Motor neuron (in vitro differentiated cells): ENCODE measurements around the gene GRIN2A. TPM values are rescaled to one million over a fixed set of nuclear protein-coding genes. Genes with fewer than 3 reads are reported as not detected.

Source experiments
- ATAC-seq, 8 experiments: fragments of 200-7000 bp; cut with Tn5 transposase; replicated peaks in 6 of 8; 2 replicates each; pipeline ENCODE4 v1.8.0; 2021; ENCODE audit warnings: mild to moderate bottlenecking in 8 of 8, moderate library complexity in 8 of 8
- H3K27ac ChIP-seq, 2 donors: fragments of 250-450 bp; sonication (Bioruptor Pico); 2 replicates each; pipeline ENCODE4 v1.9.0; 2021; ENCODE audit warnings: antibody characterized with exemption in 2 of 2, mild to moderate bottlenecking in 2 of 2, moderate library complexity in 1 of 2
- H3K4me1 ChIP-seq, 2 donors: fragments of 250-450 bp; sonication (Bioruptor Pico); replicated peaks in 1 of 2; 2 replicates each; pipeline ENCODE4 v1.6.1; 2021; ENCODE audit warnings: antibody characterized with exemption in 2 of 2, mild to moderate bottlenecking in 2 of 2, moderate library complexity in 1 of 2
- H3K4me3 ChIP-seq, 5 donors: fragments of 250-450 bp; sonication (Bioruptor Pico); 2 replicates each; pipeline ENCODE4 v1.9.0; 2021; ENCODE audit warnings: antibody characterized with exemption in 5 of 5, mild to moderate bottlenecking in 5 of 5, moderate library complexity in 4 of 5
- WGBS, 10 experiments: fragments of 450-650 bp; shearing (Covaris generic); methylation state at CpG; one replicate each; pipeline ENCODE4 v1.0.0; 2022; 5-methylcytosine and 5-hydroxymethylcytosine counted together
- in situ Hi-C, 9 experiments: fragments of 400-800 bp; cut with MboI; loops; one replicate each; pipeline ENCODE4 v1.15.0; 2021; ENCODE audit warnings: low sequenced_read_pairs in 9 of 9, low pct_unique_long_range_greater_than_20kb in 2 of 9; ENCODE audit not compliant: unreplicated experiment in 9 of 9
- total RNA-seq, 8 experiments: library from RNA; unstranded; fragments of 300-600 nt; gene quantifications; 2 replicates each; pipeline versions ENCODE4 v1.2.3 to v1.2.4, GENCODE V29; 2022

The GRIN2A gene
- total RNA-seq, 8 experiments from 2014 or later = 0.14 to 21.2 (median 2.9) TPM

- WGBS, 10 experiments = 0 to 100% (median 82%) methylated on average over 2 to 6 of the region's 6 CpGs; no CpG with 5 or more reads in 1 of the 10 experiments
- H3K27ac ChIP-seq = no peak overlapping the region
- in situ Hi-C loops = no loop called here
- no peak for ATAC-seq
- no peaks in the 10 kb centered on the region for H3K4me1 ChIP-seq
- no peak overlapping the region for H3K4me3 ChIP-seq
Observed at GRCh38 chr16:9964426-9964825, 217.8 kb downstream of the GRIN2A start.

GRCh38 chr16:9957433-9957832 is 224.8 kb downstream of the GRIN2A start:
- Histone ChIP-seq H3K4me3 (no peak overlapping the region), H3K27ac (no peak overlapping the region), H3K4me1 (peaks cover 3 to 6% of the 10 kb centered on the region in 2 donors)
- 17 to 100% (median 57%) methylated on average over 2 to 5 of the region's 5 CpGs; no CpG with 5 or more reads in 2 of the 10 experiments for WGBS, 10 experiments
- ATAC-seq = no peak
- in situ Hi-C loops = no loop called here

GRCh38 chr16:9957002-9957401 is 225.2 kb downstream of the GRIN2A start:
- no peak for ATAC-seq
- Histone ChIP-seq H3K4me3 (no peak overlapping the region), H3K27ac (no peak overlapping the region), H3K4me1 (peaks cover 3 to 6% of the 10 kb centered on the region in 2 donors)
- in situ Hi-C loops = no loop called here

DNA sequence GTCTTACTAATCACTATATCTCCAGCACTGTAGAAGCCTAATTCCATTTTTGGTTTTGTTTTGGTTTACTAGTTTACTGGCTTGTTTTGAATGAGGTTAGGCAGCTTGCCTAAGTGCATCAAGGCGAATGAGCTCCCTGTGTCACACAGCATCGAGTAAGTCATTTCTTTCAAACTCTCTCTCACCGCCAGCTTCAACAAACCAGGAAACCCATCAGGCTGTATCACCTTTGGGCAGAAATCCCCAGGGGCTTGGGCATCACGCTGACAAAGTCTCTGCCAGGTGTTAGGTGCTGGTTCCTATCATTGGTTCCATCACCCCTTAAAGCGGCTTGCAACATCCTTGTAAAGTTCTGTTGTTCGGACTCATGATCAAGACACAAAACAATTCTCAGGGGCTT is 226.6 kb downstream of the GRIN2A start:
- no peak for ATAC-seq
- peaks cover 3 to 6% of the 10 kb centered on the region in 2 donors for H3K4me1 ChIP-seq
- H3K4me3 ChIP-seq = no peak overlapping the region
- in situ Hi-C loops = no loop called here
- 23 to 100% (median 92%) methylated on average over 1 to 6 of the region's 6 CpGs for WGBS, 10 experiments
- no peak overlapping the region for H3K27ac ChIP-seq

- in situ Hi-C loops = no loop called here
- 0 to 100% (median 82%) methylated on average over 2 to 7 of the region's 7 CpGs; no CpG with 5 or more reads in 1 of the 10 experiments for WGBS, 10 experiments
- ATAC-seq = peak in 1 of 8 experiments; percentile 19
- Histone ChIP-seq H3K4me3 (no peak overlapping the region), H3K4me1 (peaks cover 3 to 6% of the 10 kb centered on the region in 2 donors), H3K27ac (no peak overlapping the region)
Observed at GRCh38 chr16:9953908-9954570, 228.2 kb downstream of the GRIN2A start.

DNA sequence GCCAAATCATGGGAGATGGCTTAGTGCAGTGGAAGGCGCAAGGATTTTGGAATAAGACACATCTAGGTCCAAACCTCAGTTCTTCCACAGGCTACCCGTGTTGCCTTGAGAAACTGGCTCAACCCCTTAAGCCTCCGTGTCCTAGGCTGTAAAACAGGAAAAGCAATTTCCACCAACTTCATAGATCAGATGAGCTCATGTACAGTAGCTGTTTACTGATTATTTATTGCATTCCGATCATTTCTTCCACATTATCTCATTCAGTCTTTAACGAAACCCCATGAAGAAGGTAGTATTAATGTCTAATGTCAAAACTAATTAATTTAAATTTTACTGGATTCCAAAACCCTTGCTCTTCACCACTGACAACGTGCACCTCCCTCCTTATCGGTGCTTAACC is 231.6 kb downstream of the GRIN2A start:
- H3K4me3 ChIP-seq = no peak overlapping the region

DNA sequence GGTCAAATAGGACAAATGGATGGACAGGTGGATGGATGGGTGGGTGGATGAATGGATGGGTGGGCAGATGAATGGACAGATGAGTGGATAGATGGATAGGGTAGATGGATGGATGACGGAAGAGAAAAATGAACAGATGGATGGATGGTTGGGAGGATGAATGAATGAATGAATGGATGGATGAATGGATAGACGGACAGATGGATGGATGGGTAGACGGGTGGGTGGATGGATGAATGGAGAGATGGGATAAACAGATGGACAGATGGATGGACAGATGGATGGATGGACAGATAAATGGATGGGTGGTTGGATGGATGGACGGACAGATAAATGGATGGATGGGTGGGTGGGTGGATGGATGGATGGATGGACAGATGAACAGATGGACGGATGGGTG is 232.8 kb downstream of the GRIN2A start:
- 7 to 100% (median 72%) methylated on average over 1 to 5 of the region's 5 CpGs; no CpG with 5 or more reads in 1 of the 10 experiments for WGBS, 10 experiments
- in situ Hi-C loops = no loop called here
- no peak for ATAC-seq
- H3K4me1 ChIP-seq = peaks cover 1 to 5% of the 10 kb centered on the region in 2 donors
- no peak overlapping the region for H3K4me3 ChIP-seq
- H3K27ac ChIP-seq = no peak overlapping the region

More for the DNA sequence above, 231.6 kb downstream of the GRIN2A start:
- 8 to 100% (median 73%) methylated on average over 1 to 6 of the region's 7 CpGs; no CpG with 5 or more reads in 1 of the 10 experiments for WGBS, 10 experiments
- ATAC-seq = peak in 1 of 8 experiments; percentile 70
- no peak overlapping the region for H3K27ac ChIP-seq
- in situ Hi-C loops = no loop called here
- peaks cover 3 to 6% of the 10 kb centered on the region in 2 donors for H3K4me1 ChIP-seq

DNA sequence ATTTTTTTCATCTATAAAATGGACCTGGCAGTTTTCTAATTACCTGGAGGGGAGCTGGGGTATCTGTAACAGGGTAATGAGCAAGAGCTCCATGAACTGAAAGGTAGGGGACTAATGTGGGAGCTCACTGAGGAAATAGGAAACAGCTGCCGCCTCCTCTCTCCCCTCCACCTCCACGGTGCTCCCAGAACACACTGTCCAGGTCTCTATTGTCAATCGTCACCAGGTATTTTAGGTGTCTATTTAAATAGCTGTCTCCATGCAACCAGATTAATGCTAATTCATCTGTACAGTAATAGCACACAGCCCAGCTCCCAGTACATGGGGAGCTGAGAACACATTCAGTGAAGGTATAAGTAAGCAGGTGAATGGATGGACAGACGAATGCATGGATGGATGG is 233.3 kb downstream of the GRIN2A start:
- ATAC-seq = no peak
- peaks cover 0 to under 1% of the 10 kb centered on the region in 2 donors for H3K4me1 ChIP-seq
- in situ Hi-C loops = no loop called here
- no peak overlapping the region for H3K4me3 ChIP-seq
- no peak overlapping the region for H3K27ac ChIP-seq
- 35 to 100% (median 95%) methylated on average over 1 to 3 of the region's 4 CpGs; no CpG with 5 or more reads in 4 of the 10 experiments for WGBS, 10 experiments

DNA sequence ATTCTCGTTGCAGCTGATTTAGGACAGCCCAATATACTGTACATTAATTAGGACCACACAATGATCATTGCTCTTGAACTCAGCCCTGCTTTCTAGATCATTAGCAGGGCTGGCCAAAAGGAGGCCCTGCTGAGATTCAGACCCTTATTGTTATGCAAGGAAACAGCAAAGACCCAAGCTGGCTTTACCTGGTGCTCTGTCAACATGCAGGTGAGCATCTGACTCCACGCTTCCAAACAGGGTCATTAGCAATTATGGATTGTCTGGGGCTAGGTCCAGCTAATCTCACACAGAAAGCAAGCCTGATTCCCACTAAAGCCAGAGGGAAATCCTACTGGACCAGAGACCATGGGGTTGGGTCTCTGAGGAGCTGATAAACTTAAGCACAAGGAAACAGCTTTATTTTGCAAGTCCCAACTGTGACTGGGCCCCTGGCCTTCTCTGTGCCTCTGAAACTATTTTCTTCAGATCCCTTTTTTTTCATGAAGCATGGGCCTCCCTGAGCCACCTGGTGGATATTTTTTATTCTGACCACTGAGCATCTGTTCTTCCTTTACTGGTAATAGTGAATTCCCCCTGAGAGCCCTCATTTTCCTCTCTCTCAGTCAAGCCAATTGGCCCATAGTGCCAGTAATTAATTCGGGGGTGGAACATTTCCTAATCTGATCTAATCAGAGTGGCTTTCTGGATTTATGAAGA is 236.1 kb downstream of the GRIN2A start:
- no peak for ATAC-seq
- no peak overlapping the region for H3K27ac ChIP-seq
- H3K4me3 ChIP-seq = no peak overlapping the region
- in situ Hi-C loops = no loop called here
- WGBS, 10 experiments = 0 to 83% (median 68%) methylated on average over 1 to 3 of the region's 3 CpGs; no CpG with 5 or more reads in 3 of the 10 experiments
- no peaks in the 10 kb centered on the region for H3K4me1 ChIP-seq

DNA sequence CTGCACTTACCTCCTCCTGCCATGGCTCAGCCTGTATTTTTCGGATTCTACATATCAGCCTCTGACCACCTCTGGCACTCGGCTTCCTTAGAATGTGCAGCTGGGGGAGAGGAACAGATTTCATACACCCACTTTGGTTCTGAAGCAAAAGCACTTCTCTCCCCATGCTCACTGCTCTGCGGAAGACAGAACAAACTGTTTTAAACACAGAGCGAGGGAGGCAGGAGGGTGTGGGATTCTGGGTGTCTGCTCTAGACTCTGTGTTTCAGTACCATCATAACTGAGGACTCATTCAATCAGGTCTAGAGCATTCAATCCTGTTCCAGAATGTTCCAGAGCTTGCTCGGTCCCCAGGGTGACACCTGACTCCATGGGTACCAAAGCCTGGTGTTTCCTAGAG is 239.1 kb downstream of the GRIN2A start:
- in situ Hi-C loops = no loop called here

DNA sequence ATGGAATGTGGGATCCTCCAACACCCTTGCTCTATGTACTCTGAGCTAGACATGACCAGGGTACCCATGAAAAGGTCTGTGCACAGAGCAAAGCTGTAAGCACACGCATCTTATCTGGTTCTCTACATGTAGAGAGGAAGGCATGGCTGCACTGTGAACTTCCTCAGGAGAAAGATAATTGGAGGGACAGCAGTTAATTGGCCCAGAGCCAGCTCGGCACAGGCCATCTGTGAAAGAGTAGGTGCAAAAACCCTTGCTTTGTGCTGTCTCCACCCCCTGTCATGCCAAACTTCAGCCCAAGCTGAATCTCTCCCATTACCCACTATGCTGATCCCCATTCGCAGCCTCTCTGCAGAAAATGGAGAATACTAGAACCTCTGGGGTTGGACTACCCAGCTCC is 241.0 kb downstream of the GRIN2A start:
- WGBS, 10 experiments = 0 to 95% (median 60%) methylated on average over 1 to 3 of the region's 3 CpGs; no CpG with 5 or more reads in 3 of the 10 experiments
- in situ Hi-C loops = no loop called here

More for the DNA sequence above, 239.1 kb downstream of the GRIN2A start:
- 27 to 100% (median 80%) methylated on average over 1 to 4 of the region's 5 CpGs; no CpG with 5 or more reads in 4 of the 10 experiments for WGBS, 10 experiments
- Histone ChIP-seq H3K4me3 (no peak overlapping the region), H3K27ac (no peak overlapping the region), H3K4me1 (no peaks in the 10 kb centered on the region)
- no peak for ATAC-seq

GRCh38 chr16:9934723-9935508 is 247.3 kb downstream of the GRIN2A start:
- in situ Hi-C loops = no loop called here
- Histone ChIP-seq H3K27ac (no peak overlapping the region), H3K4me1 (peaks cover 0 to 10% of the 10 kb centered on the region in 2 donors), H3K4me3 (no peak overlapping the region)
- 26 to 81% (median 56%) methylated on average over 1 to 8 of the region's 8 CpGs; no CpG with 5 or more reads in 3 of the 10 experiments for WGBS, 10 experiments
- ATAC-seq = peak in 3 of 8 experiments; percentile 23 to 66 (median 24)

More for the DNA sequence above, 241.0 kb downstream of the GRIN2A start:
- H3K27ac ChIP-seq = no peak overlapping the region
- ATAC-seq = no peak
- no peaks in the 10 kb centered on the region for H3K4me1 ChIP-seq
- H3K4me3 ChIP-seq = no peak overlapping the region
